Stimulated activated CD4-positive, alpha-beta T cell treated with anti-CD3 and anti-CD28 coated beads, Interleukin-15, amount 100 ng/mL, for 24 hours (primary cell): ENCODE results near the gene DIDO1.
A peak's percentile ranks its signal among the peaks of the same experiment; 100 is the strongest.

Source experiments
- DNase-seq: peaks from one replicate; pipeline ENCODE4 v3.0.0-alpha.2; 2020

The DIDO1 gene

DNA sequence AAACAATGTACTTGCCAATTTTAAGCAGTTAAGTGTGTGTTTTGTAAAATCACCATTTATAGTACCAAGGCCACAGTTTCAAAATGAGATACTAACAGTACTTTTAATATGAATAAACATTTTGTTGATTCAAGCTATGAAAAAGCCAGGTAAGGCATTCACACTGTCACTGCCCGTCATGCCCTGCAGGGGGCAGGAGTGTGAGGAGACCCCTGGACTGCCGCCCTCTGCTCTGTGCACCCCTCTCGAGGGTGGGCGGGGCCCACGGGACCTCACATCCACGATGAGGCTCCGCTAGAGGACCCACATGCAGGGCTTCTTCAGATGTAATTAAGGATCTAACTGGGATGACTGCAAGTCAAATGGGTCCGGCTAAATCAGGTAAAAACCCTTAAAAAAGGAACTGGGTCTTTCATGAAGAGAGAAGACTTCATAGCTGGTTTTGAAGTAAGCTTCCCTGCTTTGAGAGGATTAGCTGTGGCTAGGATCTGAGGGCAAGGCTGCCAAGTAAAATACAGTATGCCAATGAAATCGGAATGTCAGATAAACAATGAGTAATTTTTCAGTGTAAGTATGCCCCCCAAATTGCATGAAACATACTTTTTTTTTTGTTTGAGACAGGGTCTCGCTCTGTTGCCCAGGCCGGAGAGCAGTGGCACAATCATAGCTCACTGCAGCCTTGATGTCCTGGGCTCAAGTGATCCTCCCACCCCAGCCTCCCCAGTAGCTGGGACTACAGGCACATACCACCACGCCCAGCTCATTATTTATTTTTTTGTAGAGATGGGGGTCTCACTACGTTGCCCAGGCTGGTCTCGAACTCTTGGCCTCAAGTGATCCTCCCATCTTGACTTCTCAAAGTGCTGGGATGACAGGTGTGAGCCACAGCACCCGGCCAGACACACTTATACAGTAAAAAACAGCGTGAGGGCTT, 18.7 kb downstream of the DIDO1 start:
- DNase-seq = peak; percentile 40

DNA sequence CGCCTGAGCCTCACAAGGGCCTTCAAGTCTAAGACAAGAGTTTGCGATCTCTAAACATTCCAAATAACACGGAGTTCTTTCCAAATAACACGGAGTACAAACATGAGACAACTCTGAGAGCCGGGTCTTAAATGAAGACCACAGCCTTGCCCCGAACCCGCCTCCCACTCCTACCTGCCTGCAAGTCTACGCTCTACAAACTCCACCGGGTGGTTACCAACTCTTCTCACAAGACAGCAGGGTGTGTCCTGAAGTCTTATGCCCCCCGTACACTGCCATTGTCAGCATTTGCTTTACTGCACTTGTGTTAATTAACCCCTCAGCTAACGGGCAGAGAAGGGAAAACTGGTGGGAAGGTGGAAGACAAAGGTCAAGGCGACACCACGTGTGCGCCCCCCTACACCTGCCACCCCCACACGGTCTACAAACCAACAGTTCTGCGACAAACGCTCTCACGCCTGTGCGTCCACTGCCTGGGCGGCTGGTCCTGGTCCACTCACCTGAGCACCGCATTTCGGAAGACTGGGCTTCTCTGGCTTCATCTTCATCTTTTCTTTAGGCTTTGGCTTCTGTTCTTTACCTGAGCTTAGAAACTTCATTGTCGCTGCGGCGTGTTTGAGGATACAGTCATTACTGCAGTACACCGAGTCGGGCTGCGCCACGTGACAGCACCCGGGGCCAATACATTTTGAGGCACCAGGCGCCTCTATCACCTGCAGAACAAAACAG, 19.5 kb downstream of the DIDO1 start:
- no peak for DNase-seq

DNA sequence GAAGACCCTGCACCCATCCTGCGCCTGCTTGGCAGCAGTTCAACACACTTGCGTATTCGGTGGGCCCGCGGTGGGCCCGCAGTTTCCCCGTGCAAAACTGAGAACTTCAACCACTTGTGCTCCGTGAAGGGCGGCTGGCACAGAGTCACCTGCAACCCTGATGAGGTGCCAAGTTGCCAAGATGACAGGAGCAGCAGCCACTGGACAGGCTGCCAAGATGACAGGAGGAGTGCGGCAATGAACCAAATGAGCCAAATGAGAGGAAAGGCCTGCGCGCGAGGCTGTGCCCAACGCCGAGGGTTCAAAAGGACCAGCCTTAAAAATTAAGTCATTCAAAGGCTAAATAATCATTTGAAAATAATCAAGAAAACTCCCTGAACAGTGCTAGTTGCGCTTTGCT, 20.1 kb downstream of the DIDO1 start:
- DNase-seq = no peak

DNA sequence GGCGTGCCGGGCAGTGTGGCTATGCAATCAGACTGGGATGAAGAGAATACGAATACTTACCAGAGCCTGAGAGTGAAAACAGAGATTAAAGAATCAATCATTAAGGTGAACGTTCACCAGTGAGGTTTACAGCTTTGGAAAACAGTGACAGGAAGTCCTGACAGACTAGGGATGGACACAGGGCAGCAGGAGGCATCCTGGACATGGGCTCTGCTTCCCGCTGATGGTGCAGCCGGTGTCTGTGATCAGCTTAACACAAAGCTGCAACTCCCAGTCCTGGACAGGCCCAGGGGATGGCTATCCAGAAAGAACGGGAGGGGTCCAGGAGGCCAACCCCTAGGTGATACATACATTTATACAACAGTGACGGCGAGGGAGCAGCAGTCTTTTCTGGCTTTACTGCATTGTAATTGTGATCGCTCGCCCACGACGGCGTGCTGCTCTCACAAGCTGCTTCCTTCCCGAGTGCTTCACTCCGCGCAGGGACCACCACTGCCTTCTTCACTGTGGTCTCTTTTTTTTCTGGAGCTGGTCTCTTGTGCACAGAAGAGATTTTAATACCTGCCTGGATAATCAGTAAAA, 20.7 kb downstream of the DIDO1 start:
- DNase-seq = no peak

DNA sequence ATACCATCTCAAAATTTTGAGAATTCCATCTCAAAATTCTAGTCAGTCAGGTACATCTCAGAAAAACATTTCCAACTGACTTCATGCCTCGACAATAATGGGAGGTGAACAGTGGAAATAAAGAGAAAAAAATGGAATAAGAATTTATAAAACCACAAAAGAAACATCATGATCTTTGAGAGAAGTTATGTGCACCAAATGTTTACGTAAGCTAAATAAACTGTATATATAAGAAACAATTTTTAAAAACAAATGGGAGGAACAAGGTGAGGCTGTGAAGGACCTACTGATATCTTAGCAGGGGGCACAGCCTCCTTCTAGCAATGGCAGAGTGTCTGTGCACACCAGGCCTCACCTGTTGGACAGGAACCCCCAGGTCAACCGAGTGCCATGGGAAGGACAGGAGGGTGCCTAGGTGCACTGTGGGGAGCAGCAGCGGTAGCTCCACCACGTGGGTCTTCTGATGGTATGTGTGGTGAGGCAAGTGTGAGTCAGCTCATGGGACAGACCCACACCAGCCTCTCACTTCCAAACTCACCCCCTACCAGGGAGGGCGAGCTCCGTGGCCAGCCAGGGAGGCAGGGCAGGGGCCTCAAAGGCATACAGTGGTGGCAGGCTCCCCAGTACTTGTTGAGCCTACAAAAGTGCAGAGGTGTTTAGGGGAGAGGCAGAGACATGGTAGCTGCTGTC, 23.2 kb downstream of the DIDO1 start:
- DNase-seq = peak; percentile 27

DNA sequence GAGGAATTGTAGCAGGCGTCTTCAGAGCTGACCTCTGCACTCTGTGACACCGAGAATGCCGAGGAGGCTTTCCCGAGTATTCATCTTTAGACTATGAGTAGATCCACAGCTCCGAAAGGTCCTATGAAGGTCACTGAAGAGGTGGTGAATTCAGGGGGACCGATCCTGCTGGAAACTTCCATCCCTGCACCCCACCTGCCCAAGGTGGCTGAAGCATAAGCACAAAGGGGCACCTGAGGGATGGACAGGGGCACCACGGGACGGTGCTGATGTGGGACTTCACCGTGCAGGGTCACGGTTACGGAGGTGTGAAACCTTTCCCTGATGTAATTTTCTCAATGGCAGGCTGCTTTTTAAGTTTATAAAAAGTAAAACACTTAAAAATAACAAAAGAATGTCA, 24.4 kb downstream of the DIDO1 start:
- DNase-seq = no peak

DNA sequence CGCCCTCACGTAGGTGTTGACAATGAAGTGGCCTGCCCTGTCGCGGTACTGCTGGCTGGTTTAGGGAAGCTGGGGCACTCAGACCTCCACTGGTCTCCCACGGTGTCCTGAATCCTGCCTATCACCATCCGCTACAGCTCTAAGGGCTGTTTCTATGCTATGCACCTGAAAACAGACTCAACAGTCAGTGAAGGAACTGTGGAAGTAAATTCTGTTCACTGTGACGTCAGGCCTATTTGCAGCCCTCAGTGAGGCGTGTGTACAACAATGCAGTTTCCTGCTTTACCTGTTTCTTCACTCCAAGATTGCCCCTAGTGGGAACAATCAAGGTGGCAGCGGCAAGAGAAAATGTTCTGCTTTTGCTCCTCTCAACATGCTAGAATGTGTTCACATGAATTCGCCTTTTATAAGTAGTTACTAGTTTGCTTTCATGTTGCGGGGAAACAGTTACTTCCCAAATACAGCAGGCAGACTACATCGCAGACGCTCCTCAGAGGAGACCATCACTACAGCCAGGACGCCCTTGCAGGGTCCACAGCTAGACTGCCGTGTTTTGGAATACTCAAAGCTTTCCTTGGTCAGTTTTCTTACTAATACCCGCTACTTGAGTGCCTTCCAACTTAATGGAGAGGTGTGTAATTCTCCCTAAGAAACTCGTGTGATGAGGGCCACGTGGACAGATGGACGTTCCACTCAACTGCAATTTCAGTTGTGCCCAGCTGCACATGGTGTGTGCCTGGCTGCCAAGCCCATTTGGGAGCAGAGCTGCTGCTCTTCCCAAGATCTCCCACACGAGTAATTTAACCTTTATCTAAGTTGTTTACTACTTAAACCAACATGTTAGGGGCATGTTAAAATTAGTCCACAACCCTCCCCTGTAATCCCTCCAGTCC, 25.4 kb downstream of the DIDO1 start:
- no peak for DNase-seq

DNA sequence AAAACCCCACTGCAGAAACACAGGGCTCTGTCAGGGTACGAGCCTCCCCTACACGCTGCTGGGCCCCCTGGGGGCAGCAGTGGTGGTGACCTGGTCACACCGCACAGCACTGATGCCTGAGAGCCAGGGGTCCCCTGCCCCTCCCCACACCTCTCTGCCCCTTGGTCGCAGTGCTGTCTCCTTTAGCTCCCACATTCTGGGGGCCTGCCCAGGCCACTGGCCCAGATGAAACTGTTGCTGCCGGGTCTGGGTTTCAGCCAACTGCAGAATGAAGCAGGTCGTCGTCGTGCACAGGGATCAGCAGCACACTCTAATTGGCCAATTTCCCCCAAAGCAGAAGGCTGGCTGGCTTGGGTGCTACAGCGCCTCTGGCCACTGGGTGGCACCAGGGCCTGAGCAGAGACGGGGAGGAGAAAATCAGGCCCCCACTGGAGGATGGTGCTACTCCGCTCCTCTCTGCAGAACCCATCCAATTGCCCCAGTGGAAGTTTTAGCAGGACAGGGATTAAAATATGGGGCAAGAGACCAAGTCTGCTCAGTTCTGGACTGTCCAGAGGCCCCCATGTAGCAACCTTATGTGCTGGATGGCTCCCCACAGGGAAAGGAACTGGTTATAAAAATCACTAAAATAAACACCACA, 26.1 kb downstream of the DIDO1 start:
- DNase-seq = peak; percentile 78

DNA sequence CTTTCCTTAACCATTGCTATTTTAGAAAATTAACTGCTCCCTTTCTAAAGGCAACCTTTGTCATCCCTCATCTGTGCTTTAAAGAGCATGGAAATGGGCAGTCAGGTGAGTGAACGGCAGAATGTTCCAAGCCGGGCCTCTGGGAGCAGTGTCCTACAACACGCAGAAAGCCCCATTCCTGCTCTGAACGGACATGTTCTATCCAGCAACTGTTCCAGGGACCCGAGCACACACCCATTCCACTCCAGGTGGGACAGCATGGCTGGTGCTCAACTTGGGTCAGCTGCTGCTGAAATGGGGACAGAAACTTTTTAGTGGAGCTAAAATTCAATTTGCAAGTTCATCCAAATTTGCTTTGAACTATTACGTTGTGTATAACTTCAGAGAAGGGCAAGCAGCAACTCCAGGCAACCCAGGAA, 26.7 kb downstream of the DIDO1 start:
- no peak for DNase-seq

DNA sequence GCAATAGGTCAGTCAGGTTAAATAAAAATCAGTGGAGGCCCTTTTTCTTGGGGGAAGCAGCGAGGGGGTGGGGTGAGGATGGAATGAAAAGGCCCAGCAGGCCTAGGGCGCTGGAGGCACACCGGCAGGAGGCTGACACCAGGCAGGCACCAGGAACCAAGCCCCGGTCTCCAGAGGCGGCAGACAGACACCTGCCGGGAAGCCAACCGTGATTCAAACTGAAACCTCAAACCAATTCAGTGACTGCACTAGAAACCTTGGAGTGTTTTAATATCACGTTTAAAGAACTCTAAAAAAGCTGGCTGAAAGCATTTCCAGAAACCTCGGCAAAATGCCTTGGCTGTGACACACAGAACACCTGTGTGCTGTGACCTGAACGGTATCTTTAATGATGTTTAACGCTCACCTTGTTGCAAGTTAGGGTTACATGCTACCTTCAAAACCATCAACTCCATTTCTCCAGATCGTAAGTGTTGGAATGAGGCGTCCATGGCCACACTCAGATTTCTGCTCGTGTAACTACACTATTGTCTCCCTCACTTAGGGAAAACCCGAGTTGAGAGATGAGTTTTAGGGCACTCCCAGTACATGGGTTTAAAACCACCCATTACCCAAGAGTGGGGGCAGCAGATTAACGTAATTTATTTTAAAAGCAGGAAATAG, 27.2 kb downstream of the DIDO1 start:
- peak; percentile 64 for DNase-seq

DNA sequence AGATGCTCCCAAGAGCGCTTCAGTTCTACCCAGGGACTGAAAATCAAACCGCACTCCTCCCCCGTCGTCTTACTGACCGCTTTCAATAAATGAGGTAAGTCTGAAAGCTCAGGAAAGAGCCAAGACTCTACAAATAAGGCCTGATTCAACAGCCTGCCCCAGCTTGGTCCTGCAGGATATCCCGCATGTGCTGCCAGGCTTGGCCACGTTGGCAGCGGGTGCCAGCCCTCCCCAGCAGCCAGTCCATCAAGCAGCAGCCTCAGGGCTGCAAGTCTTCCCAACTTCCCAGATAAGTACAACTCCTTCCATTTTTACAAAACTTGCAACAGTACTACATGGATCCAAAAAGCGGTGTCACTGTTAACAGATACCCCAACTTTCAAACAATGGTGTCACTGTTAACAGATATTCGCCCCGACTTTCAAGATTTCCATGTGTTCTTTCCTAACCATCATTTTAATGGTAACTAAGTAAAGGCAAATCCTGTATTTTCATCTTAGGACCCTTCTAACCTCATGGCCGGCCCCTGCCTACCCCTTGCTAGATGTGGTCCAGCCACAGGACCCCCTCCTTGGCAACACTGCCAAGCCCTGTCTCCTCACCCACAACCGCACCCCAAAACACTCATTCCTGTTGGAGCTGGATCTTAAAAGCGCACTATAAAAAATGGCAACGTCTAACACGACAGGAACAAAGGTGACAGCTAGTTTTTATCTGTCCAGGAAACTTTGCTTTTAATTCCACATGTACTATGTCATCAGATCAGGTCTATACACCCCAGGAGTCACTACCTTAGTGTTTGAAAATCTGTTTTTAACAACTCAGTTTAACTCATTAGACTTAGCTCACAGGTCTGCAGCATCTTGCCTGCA, 28.0 kb downstream of the DIDO1 start:
- DNase-seq = no peak

DNA sequence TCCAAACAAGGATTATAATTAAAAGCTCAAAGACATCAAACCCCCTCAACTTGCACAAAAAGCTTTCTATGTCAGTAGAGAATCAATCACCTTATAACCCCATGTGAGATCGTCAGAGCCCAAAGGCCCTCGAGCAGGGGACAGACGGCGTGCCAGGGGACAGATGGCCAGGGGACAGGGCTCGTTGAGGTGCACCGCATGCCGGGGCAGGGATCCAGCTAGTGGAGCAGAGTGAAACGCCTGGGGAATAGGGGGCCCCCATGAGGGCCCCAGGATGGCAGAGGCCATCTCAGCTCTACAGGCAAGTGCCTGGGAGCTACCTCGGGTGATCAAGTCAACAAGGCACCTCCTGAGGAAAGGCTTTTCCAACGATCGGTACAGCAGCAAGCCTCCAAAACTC, 28.6 kb downstream of the DIDO1 start:
- DNase-seq = no peak

DNA sequence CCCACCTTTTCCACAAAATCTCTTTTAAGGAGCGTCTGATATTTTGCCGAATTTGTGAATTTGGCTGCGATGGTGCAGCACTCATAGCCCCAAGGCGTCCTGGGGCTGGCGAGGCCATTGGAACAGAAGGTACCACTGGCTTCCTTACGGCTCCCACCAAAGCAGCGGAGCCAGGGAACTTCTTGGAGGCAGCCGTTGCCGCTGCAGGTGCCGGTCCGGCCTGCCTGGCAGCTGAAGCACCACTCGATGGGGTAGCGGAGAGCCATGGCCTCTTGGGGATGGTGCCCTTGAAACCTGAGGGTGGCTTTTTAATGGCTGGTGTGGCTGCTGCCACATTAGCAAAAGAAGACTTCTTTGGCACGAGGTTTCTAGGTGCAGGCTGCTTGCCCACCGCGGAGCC, 29.8 kb downstream of the DIDO1 start:
- DNase-seq = no peak

DNA sequence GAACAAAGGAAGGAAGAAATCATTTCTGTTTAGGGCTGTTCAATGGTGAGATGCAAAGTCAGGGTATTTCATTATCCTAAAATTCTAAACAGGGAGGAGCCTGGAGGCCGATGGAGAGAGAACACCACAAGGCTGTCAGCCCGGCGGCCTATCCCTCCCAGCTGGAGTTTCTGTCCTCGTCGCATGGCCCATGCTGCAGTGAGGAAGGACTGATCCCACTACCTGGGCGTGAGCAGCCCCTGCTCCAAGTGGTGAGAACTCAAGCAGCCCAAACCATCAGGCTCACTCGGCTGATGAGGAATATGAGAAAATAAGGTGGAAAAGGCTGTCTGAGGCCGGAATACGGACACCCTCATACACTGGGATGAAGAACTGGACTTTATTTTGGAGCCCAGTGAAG, 30.8 kb downstream of the DIDO1 start:
- no peak for DNase-seq

DNA sequence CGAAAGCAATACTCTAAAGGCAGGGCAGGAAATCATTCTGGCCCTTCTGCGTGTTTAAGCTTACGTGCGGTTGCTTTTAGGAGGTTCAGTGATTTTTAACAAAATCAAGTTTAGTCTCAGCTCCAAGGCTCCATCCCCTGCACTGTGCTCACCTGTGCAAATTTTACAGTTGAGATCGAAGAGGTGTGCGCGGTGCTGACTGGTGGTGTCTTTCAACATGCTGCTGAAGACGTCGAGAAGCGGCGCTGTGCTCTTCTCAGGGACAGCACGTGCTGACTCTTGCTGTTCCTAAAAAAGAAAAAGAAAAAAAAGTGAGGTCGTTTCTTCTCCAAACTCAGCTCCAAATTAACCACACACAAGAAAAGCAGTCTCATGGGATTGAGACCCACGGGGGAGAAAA, 32.0 kb downstream of the DIDO1 start:
- no peak for DNase-seq

DNA sequence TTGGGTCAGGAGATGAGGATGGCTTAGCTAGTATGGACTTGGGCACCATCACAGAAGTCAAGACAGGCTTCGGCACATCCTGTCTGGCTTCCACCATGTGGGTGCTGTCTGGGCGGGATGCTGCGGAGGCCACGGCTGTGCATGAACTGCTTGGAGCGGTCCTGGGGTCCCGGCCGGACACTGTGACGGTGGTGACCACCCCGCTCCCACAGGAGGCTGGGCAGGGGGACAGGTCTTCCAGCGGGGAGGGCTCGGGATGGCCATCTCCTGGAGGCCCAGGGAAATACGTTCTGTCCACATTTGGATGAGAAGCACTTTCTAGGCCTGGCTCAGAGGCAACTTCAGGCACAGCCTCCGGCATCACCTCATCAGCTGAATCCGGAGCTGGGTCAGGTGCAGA, 32.6 kb downstream of the DIDO1 start:
- DNase-seq = no peak

DNA sequence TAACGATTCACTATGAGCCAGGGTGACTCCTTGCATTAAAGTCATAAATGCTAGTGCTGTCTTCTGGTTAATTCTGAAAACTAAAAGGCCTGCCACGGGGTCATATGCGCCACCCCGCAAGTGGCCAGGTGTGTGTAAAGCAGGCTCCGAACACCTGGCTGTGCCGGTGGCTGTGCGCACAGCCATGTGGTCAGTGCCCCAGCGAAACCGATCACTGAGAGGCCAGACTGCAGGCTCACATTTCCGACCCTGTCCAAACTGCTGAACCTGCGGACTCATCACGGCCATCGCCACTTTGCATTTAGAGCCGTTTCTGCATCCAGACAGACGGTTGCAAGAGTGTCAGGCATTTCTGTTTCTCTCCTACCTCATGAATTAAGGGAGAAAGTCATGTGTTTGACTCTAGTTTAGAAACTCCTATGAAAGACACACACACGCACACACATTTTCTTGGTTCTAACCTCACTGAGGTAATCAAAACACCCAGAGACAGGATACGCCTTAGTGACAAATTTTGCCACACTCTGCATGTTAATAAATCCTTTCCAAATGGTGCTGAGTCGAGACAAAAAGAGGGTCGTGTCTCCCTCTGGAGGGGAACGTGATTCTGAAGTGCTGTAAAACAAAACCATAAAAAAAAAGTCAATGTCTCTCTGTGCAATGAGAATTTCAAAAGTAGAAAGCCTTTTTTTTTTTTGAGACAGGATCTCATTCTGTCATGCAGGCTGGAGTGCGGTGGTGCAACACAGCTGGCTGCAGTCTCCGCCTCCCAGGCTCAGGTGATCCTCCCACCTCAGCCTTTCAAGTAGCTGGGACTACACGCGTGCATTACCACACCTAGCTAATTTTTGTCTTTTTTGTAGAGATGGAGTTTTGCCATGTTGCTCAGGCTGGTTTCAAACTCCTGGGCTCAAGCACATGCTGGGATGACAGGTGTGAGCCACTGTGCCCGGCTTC, 33.7 kb downstream of the DIDO1 start:
- no peak for DNase-seq

DNA sequence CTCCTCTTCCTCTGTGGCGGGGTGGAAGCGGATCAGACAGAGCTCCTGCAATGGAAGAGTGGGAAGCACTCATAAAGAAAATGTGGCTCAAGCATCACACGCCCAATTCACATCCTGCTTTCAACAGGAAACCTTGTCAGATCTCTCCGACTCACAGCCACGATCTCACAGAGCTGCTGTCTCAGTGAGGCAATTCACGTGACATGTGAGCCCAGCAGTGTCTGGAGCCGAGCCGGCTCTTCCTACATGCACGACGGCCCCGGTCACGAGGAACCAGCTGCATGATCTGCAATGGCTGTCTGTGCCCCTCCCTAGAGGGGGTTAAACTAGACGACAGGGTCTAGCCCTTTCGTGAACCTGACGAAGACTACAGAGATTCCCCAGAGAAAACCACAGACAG, 35.2 kb downstream of the DIDO1 start:
- DNase-seq = peak; percentile 39

DNA sequence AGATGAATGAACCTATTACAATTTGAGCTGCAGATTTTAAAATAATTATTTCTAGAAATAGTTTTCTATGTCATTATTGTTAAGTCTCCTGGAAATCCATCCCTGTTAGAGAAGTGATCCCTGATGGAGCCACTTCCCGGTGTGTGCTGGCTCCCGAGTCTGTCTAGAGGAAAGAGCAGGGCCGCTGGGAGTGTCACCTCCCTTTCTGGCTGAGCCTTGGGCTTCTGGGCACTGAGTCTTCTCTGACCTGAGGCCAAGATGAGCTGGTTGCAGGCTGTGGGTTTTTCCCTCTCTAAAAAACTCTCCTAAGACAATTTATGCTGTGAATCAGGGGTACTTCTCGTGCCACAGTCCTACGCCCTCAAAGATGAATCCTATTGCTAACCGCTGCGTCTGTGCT, 35.9 kb downstream of the DIDO1 start:
- no peak for DNase-seq
